Endometrial microvascular endothelial cells (primary cell): ENCODE data around the gene TXNIP. TPM values are rescaled to one million over a fixed set of nuclear protein-coding genes. Genes with fewer than 3 reads are reported as not detected.

ENCODE experiments used
- in situ Hi-C: cut with HindIII; loops from 2 replicates; pipeline ENCODE4 v1.10.0; 2017; ENCODE audit warnings: low sequenced_read_pairs, low pct_unique_long_range_greater_than_20kb; ENCODE audit errors: inconsistent ontology term
- total RNA-seq: library from RNA; depleted of rRNA; stranded (reverse); fragments of >200 nt; gene quantifications from one replicate; pipeline ENCODE4 v1.2.3, GENCODE V29; 2015; ENCODE audit errors: inconsistent ontology term

Gene TXNIP
- total RNA-seq, 1 donor from 2014 or later = 60.7 TPM

DNA sequence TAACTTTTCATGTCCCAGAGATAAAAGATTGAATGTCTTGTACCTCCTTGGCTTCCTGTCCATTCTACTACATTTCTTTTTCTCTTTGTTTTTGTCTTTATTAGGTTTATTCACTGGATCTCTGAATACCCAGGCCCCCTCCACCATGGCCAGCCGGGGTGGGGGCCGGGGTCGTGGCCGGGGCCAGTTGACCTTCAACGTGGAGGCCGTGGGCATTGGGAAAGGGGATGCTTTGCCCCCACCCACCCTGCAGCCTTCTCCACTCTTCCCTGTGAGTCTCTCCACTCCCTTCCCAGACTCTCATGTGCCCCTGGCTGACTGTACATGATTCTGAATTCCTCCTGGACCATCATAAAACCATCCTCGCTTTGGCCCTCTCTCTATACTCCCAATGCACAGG is 21.7 kb downstream of the TXNIP start:
- in situ Hi-C loops = no loop called here

DNA sequence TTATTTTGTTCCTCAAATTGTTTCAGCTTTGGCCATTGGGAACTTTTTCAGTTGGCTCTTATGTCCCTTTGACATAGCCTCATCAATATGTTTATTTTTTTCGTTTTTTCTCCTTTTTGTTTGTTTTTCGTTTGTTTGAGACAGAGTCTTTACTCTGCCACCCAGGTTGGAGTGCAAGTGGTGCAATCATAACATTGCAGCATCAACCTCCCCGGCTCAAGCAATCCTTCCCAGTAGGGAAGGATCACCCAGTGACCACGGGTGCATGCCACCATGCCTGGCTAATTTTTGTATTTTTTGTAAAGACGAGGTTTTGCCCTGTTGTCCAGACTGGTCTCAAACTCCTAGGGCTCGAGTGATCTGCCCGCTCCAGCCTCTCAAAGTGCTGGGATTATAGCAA is 23.8 kb downstream of the TXNIP start:
- in situ Hi-C loops = no loop called here

DNA sequence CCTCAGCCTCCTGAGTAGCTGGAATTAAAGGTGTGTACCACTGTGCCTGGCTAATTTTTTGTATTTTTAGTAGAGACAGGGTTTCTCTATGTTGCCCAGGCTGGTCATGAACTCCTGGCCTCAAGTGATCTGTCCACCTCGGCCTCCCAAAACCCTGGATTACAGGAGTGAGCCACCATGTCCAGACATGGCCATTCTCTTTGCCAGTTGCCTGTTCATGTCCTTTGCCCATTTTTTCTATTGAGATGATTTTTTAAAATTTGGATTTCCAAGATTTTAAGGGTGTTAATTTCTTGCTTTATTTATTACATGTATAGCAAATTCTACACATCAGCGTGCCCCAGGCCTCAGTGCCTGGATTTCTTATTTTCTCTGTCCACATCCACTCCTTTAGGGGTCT is 29.1 kb downstream of the TXNIP start:
- in situ Hi-C loops = loop anchor here (10.0 kb wide), 1 partner anchor 52 kb away; the partner anchor contains the start of genes ITGA10 and PEX11B

DNA sequence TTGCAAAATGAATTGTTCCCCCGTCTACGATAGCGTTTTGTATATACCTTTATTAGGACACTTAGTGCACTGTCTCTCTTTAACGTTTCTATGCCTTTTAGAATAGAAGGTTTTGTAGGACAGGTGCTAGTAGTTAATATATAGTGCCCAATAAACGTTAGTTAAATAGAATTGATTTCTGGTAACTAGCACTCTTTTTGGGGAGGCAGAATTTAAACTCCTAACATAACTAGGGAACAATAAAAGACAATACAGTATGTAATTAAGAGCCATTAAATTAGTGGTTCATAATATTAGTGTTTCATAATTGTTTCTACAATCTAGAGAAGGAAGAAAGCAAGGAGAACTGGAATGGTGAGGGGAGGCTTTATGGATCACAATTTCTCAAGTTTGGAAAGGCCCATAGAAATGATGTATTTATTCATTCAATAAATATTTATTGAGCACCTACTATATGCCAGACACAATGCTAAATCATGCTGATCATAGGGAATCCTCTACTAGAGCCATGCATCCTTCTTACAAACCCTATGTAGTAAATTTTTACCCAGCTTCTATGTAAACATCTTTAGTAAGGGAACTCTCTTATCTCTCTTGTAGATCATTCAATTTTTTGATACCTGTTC is 31.1 kb downstream of the TXNIP start:
- in situ Hi-C loops = loop anchor here (10.0 kb wide), 1 partner anchor 50 kb away; the partner anchor contains the start of genes ITGA10 and PEX11B

DNA sequence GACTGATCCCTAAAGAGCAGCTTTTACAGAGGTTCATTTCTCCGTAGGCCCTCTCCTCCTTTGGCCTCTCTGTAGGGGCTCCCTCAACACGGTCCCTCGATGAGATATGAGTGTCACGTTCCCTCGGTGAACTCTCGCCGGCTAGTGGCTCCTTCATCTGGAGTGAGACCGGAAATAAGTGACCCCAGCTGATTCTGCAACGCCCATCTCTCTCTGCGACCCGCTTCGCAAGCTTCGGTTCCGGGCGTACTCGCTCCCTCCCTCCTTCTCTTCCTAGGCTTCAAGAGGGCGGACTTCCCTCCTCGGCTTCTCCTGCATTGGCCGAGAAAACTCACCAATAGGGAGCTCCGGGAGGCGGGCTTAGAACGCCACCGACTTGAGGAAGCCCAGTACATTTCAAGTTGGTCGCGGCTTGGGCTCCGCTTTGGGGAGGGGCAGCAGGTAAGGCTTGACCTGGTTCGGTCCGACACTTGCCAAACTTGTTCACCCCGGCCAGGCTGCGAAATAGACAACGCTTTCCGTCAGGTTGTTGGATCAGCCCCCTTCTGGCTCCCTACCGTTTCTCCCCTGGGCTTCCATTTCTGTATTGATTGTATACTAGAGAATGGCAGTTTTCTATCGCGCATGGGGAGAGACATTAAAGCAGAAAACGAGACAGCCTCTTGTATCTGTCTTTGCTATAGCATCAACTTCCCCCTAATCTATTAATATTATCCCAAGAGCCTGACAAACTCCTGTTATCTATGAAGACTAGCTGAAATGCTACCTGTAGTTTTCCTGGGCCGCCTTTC is 31.9 kb downstream of the TXNIP start, which contains the start of the genes ANKRD34A and POLR3GL:
Gene ANKRD34A (minus strand): TSS at position 248 of the 791 bp plus-strand sequence. CDS start 2,816 bp downstream, outside the sequence.
Gene POLR3GL (plus strand): TSS at position 363 of the 791 bp plus-strand sequence. CDS start 10,176 bp downstream, outside the sequence.
- in situ Hi-C loops = loop anchor here (5.0 to 10.0 kb wide), 2 partner anchors 50 to 107 kb away; partner anchors contain the start of genes ITGA10, PEX11B and PIAS3

DNA sequence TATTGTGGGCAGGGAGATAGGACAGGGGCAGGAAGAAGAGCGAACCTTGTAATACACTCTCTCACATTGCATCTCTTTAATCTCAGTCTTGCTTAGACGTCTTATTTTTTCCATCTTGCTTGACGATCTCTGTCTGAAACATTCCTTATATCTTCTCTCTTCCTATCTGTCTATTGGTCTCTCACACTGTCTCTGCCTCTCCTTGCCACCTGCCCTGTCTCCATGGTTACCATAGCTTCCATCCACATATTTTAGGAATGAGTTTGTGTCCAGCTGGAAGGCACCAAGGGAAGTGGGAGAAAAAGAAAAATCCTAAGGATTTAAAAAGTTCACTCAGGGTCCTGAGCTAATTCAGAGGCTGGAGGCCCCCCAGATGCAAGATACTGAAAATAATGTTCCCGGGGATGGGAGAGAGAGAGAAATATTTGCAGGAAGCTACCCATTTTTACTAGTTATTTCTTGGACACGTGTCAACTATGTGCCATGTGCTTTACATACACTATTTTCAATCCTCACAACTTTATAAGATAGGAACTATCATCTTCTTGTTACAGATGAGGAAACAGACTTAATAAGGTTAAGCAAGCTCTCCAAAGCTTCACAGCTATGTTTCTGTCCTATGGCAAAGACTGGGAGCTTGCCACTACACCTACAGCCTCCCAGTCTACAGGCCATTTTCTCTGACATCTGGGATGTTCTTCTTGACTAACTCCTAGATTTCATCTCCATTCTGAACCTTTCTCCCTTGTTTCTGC is 32.9 kb downstream of the TXNIP start:
- in situ Hi-C loops = loop anchor here (5.0 to 10.0 kb wide), 2 partner anchors 49 to 106 kb away; partner anchors contain the start of genes ITGA10, PEX11B and PIAS3

DNA sequence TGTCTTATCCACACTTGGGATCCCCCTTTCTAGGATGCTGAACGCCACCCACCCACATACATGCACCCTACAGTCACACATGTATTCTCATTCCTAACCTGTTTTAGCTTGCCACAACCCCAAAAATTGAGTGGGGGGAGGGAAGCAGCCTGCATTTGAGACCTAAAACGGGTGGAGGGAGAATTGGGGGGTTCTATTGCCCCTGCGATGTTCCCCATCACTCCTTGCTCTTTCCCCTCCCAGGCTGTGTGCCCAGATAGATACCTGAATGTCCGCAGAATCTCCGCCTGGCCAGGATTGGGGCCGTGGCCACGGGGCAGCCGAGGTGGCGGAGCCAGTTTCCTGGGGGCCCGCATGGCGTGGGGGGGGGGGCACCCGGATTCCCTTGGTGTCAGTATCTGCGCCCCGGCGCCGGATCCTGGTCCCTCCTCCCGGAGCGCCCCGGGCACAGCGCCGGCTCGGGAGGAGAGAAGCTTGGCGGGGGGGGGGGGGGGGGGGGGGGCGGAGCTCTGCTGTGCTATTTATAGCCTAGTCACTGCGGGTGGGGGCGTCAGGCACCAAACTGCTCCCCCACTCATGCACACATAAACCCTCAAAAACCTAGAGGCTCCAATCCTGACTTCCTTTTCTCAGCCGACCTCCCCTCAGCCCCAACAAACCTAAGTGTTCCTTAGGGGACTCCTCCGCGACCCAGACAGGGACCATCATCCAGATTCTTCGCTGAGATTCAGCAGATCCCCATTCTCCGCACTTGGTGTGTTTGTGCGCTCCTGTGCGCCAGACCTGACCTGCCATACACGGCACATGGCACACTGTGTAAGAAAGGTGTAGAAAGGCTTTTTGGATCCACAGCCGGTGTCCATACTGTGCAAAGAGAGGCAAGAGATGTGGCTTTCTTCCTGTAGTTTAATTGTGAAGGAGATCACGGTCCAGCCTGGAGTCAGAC is 33.9 kb downstream of the TXNIP start:
- in situ Hi-C loops = loop anchor here (5.0 to 10.0 kb wide), 2 partner anchors 48 to 105 kb away; partner anchors contain the start of genes ITGA10, PEX11B and PIAS3

DNA sequence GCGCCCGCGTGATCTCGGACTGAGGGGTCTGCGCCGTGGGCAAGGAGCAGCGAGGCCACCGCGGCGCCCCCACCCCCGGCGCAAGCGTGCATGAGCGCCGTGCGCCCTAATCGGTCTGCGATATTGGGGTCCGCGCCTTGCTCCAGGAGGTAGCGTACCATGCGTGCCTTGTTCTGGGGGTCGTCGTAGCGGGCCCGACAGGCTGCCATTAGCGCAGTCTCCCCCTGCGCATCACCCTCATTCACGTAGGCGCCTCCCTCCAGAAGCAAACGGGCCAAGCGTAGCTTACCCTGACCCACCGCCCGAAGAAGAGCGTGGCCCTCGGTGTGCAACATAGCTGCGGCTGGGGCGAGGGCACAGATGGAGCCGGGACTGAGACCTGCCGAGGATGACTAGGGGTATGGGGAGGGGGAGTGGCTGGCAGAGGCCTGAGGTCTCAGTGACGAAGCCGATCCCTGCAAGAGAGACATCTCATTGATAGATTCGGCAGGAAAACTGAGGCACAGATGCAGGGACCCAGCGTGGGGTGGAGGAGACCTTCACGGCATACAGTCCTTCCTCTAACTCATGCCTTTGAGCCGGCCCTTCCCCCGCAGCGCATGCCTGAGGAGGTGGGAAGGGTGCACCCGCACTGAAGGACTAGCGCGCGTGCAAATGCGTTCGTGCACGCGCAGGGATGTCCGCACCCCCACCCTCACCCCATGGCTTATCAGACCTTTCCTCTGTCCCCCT is 34.8 kb downstream of the TXNIP start:
- in situ Hi-C loops = loop anchor here (5.0 to 10.0 kb wide), 2 partner anchors 47 to 104 kb away; partner anchors contain the start of genes ITGA10, PEX11B and PIAS3

DNA sequence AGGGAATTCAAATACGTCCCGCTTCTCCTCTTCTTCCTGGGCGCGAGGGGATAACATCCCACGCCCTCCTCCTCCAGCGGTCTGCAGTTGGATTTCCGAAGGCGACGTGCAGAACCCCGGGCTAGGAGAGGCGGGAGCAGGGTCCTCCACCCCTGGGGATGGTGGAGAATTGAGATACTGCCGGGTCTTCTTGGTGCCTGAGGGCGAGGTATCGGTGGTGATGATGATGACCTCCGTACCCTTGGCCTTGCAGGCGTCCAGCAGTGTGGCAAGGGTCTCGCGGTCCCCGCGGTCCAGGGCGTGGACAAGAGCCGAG is 35.3 kb downstream of the TXNIP start:
- in situ Hi-C loops = loop anchor here (5.0 to 10.0 kb wide), 2 partner anchors 46 to 104 kb away; partner anchors contain the start of genes ITGA10, PEX11B and PIAS3

DNA sequence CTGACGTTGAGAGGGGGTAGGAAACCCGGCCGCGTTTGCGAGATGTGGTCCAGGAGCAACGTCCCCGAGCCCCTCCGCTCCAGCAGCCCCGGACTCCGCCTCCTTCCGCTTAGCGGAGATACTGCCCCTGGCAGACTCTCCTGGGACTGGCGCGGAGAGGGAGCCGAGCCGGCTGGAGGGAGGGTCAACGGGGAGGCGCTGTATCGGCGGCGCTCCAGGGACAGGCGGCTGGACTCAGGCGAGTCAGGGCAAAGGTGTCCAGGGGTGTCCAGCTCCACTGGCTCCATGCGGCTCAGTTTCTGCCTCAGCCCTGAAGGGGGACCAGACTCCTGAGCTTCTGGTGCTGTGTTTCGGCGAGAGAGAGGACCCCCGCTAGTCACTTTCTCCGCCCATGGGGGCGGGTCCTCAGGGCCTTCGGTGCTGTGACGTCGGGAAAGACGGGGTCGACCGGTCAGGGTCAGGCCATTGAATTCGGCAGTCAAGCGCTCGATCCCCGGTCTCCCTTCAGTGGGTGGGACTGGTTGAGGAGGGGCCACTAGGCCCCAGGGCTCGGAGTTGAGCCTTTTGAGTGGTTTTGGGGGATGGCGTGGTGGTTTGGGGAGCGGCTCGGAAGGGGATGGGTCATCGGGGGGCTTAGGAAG is 35.8 kb downstream of the TXNIP start:
- in situ Hi-C loops = loop anchor here (5.0 to 10.0 kb wide), 2 partner anchors 46 to 103 kb away; partner anchors contain the start of genes ITGA10, PEX11B and PIAS3

DNA sequence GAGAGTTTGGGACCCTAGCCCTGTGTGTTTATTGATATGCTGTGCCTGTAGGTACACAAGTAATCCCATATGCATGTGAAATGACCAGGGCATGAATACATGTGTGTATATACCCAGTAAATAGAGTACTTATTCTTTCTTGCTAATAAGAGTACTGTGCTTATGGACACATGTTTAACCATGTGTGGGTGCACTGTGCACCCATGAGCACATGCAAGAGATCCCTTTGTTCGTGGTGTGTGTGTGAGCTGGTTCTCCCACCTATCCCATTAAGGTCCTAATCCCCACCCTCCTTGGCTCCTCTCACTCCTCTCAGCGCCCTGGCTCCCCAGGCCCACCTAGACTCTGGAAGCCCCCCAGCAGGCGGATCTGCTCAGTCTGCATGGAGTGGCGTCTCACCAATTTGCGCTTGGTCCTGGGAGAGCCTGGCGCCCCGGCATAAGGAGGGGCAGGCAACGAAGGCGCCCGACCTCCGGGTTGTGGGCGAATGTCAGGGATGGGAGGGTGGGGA is 36.4 kb downstream of the TXNIP start:
- in situ Hi-C loops = loop anchor here (5.0 to 10.0 kb wide), 2 partner anchors 45 to 103 kb away; partner anchors contain the start of genes ITGA10, PEX11B and PIAS3

DNA sequence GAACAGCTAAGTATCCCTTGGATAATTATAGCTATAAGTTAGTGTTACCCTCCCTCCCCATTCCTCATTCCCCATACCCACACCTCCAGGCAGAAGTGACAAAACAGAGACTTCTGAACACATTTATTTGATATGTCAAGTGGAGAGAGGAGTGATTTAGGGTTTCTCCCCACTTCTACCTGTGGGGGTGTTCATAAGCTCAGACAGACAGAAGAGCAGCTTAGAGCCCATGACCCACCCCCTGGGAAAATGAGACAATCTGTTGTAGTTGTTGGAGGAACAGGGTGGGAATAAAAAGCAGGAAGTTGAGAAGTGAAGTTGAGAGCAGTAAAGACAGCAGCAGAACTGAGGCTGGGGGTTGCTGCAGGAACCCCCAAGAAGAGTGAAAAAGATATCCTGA is 37.0 kb downstream of the TXNIP start:
- in situ Hi-C loops = no loop called here

DNA sequence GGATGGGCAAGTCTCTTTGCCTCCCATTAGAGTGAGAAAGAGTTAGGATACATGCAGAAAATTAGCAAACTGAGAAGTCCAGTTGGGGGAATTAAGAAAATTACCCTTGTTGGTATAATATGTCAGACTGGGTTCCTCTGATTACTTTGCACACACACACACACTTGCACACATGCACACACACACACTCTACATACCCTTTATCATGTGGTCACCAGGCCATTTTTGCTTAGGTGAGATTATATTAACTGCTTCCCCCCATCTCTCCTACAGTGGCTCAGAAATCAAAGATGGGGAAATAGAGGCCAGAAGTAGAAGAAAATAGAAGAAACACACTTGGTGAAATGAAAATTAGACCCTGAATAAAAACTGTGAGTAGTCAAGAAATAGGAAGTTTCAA is 37.6 kb downstream of the TXNIP start:
- in situ Hi-C loops = no loop called here

DNA sequence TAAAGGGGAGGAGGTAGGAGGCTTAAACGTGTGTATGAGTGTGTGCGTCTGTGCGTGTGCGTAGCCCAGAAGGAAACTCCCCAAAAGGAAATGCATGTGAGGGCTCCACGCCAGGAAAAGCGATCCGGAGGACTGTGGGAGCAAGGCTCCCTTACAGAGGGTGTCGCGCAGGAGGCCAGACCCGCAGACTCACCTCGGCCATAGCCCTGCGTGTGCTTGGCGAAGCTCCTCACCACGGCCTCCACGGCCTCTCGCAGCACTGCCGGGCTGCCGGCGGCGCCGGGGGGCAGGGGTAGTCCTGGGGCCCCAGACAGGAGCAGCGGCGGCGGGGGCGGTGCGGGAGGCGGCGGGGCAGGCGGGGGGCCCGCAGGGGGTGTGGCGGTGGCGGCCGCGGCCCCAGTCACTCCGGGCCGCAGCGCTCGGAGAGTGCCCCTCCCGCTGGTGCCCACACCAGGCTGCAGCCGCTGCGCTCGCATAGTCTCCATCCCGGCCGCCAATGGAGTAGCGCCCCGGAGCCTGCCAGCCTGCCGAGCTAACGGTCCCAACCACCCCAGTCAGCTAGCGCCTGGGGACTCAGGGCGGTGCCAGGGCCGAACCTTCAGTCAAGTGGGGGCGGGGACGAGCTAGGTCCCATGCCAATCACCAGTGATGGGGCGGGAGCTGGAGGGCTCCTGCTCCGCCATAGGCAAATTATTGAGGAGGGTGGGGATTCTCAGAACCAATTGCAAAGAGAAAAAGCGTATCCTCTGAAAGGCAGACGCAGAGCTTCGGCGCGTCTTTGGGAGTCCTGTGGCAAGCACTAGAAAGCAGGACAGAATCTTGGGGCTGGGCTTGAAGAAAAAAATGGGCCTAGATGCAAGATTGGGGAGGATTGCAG is 38.7 kb downstream of the TXNIP start, which contains the start of gene LIX1L:
Gene LIX1L (minus strand): TSS at position 575 of the 877 bp plus-strand sequence. CDS start 90 bp downstream, at position 485.
- in situ Hi-C loops = no loop called here

DNA sequence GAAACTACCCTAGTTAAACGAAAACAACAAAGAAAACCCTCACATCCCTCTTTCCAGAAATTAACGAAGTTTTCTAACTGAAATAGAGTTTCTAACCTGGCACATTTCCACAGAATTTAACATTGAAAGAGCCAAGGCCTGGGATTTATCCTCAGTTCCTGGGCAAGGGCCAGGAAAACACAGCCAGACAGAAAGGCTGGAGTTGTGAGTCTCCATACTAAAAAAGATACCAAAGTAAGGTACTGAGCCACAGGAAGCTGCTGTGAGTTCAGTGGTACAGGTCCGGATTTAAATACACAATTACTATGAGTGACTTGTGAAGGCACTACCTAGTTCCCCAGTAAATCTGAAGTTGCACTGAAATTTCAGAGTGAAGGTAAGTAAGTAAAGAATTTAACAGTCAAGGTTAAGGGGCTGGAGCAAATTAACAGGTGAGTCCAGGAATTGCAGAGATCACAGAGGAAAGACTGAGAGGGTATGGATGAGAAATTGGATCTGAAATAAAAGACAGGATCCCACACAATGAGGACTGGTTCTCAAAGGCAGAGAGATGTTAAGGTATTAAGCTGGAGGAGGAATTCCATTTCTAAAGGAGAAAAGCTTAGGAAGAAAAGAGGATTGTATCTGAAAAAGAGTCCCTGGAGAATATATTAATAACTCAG is 39.5 kb downstream of the TXNIP start:
- in situ Hi-C loops = no loop called here
